Subcutaneous abdominal adipose tissue (tissue), 5 donors: ENCODE data around the gene COL6A5.

Experiments used
- H3K27ac ChIP-seq: one replicate; pipeline ENCODE4 v1.7.0; 2013; ENCODE audit warnings: low read depth, mild to moderate bottlenecking, inconsistent platforms, low read length, moderate library complexity
- H3K27me3 ChIP-seq, 5 donors: one replicate each; pipeline ENCODE4 v1.7.0; 2013; ENCODE audit warnings: low read length in 5 of 5, inconsistent platforms in 1 of 5; ENCODE audit not compliant: control insufficient read depth in 5 of 5, insufficient read depth in 4 of 5
- H3K36me3 ChIP-seq, 5 donors: one replicate each; pipeline ENCODE4 v1.7.0; 2013; ENCODE audit warnings: low read length in 5 of 5; ENCODE audit not compliant: control insufficient read depth in 5 of 5, insufficient read depth in 5 of 5
- H3K4me1 ChIP-seq, 5 donors: one replicate each; pipeline ENCODE4 v1.7.0; 2013; ENCODE audit warnings: low read length in 5 of 5, mild to moderate bottlenecking in 3 of 5, moderate library complexity in 1 of 5; ENCODE audit not compliant: control insufficient read depth in 5 of 5, insufficient read depth in 5 of 5
- H3K4me3 ChIP-seq, 5 donors: one replicate each; pipeline ENCODE4 v1.7.0; 2013; ENCODE audit warnings: low read length in 5 of 5, low read depth in 1 of 5
- H3K9ac ChIP-seq, 5 donors: one replicate each; pipeline ENCODE4 v1.7.0; 2013; ENCODE audit warnings: low read length in 5 of 5, mild to moderate bottlenecking in 4 of 5, moderate library complexity in 3 of 5
- H3K9me3 ChIP-seq, 5 donors: one replicate each; pipeline ENCODE4 v1.7.0; 2013; ENCODE audit warnings: low read length in 5 of 5; ENCODE audit not compliant: control insufficient read depth in 5 of 5
- donor health status: healthy.
- donor health status: healthy.
- donor health status: healthy.
- donor health status: healthy.
- donor health status: healthy.

The COL6A5 gene

DNA sequence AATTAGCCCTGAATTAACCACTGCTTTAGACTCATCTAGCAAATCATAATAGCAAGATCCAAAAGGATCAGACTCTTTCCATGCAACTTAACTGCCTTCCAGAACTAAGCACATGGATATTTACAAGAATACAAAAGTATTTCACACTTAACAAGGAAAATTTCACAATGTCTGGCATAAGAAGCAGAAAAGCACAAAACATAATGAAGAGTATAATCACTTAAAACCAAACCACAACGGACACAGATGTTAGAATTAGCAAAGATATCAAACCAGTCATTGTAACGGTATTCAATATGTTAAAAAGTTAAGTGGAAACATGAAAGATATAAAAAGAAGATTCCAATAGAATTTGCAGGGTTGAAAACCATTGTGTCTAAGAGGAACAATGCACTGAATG, 120.0 kb downstream of the COL6A5 start:
- H3K27ac ChIP-seq, result no peak overlapping the region
- no peaks in the 10 kb centered on the region for H3K9me3 ChIP-seq
- no peaks in the 10 kb centered on the region for H3K27me3 ChIP-seq
- peaks cover 0 to 10% (median 2%) of the 10 kb centered on the region in 5 donors for H3K4me1 ChIP-seq
- H3K36me3 ChIP-seq, result no peaks in the 10 kb centered on the region
- no peak overlapping the region for H3K4me3 ChIP-seq
- no peak overlapping the region for H3K9ac ChIP-seq

DNA sequence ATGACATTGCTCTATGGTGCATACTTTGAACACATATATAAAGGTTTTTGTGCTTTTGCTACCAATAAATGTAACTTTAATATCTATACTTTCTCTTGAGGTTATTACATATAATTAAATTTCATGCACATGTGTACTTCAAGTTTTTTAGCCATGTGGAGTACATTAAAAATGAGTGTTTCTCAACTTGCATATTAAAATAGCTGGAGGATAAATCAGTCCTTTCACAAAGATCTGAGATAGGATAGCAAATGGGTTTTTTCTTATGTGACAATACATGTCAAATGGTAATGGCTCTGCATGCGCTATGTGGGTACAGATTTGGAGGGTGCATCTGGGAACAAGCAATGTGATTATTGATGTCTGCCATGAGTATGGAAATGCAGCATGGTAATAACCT, 122.8 kb downstream of the COL6A5 start:
- Histone ChIP-seq H3K4me3 (no peak overlapping the region), H3K27me3 (no peaks in the 10 kb centered on the region), H3K36me3 (no peaks in the 10 kb centered on the region), H3K4me1 (peaks cover 0 to 10% (median 2%) of the 10 kb centered on the region in 5 donors), H3K9ac (no peak overlapping the region), H3K27ac (no peak overlapping the region), H3K9me3 (no peaks in the 10 kb centered on the region)

DNA sequence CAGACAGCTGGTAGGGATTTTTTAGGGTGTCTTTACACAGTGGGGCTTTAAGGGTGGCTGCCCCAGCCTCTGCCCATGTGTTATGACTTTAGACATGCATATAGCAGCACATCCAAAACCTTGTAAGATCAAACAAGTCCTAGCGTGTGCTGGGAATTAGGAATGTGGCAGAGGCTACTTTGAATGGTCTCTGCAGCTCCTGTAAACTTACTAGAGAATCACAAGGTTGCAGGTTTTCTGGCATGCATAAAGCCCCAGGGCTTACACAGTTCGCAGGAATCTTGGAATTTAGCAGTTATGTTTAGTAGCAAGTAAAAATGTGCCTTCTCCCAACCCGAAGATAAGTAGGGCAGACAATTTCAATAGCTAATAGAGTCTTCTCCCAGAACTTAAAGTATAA, 124.7 kb downstream of the COL6A5 start:
- Histone ChIP-seq H3K9me3 (no peaks in the 10 kb centered on the region), H3K36me3 (no peaks in the 10 kb centered on the region), H3K4me3 (no peak overlapping the region), H3K27ac (no peak overlapping the region), H3K9ac (no peak overlapping the region), H3K27me3 (no peaks in the 10 kb centered on the region), H3K4me1 (peaks cover 0 to 10% (median 2%) of the 10 kb centered on the region in 5 donors)

DNA sequence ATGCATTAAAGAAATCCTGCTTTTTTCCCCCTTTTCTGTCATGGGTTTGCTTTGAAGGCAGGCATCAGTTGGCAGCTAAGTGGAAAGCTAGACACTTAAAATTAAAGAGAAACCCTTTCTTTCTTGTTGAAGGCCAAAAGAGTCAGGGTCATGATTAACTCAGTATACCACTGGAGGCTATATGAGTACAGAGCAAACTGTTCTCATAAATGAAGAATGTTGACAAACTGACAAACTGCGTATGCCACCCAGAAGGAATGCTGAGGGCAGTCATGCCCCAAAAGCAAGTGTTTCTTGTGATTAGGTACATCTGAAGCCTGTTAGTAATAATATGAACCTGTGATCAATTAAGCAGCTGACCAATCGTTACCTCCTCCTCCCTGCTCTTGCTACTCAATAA, 127.9 kb downstream of the COL6A5 start:
- H3K9ac ChIP-seq, result no peak overlapping the region

DNA sequence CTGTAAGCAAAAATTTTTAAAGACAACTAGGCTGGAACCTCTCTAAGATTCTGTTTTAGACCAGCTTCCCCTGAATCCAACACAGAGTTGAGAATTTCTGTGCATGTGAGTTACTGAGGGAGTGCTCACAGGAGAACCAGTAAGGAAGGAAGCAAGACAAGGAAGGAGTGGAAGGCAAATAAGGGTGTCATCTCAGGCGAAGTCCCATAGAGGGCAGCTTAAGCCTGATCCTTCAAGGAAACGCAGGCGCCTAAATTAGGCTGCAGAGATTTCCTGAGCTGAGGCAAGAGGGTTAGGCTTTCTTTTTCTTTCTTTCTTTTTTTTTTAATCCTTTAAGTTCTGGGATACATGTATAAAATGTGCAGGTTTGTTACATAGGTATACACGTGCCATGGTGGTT, 135.3 kb downstream of the COL6A5 start:
- H3K27me3 ChIP-seq, result no peaks in the 10 kb centered on the region
- no peaks in the 10 kb centered on the region for H3K4me1 ChIP-seq
- no peaks in the 10 kb centered on the region for H3K36me3 ChIP-seq
- H3K4me3 ChIP-seq, result no peak overlapping the region
- H3K9me3 ChIP-seq, result no peaks in the 10 kb centered on the region
- no peak overlapping the region for H3K9ac ChIP-seq
- H3K27ac ChIP-seq, result no peak overlapping the region

More for the DNA sequence above, 127.9 kb downstream of the COL6A5 start:
- Histone ChIP-seq H3K4me1 (peaks cover 0 to 10% (median 2%) of the 10 kb centered on the region in 5 donors), H3K4me3 (no peak overlapping the region), H3K27me3 (no peaks in the 10 kb centered on the region), H3K36me3 (no peaks in the 10 kb centered on the region), H3K27ac (no peak overlapping the region), H3K9me3 (peaks cover 0 to 4% (median 0%) of the 10 kb centered on the region in 5 donors)

DNA sequence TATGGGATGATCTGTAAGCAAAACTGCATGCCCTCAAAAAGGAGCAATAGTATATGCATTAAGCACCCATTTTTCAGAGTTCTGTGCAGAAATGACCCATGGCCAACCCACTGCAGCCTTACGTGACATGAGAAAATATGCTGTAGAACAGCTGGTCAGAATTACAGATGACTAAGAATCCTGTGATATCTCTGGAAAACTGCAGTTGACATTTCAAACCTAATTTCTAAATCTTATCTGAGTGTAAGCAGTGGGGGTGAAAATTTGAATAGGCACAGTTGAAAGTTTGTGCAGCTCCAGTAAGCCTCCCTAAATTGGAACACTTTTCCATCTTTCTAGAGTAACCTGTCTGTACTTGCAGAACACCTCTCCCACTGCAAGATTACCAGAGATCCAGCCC, 142.8 kb downstream of the COL6A5 start:
- H3K27me3 ChIP-seq, result no peaks in the 10 kb centered on the region
- no peak overlapping the region for H3K4me3 ChIP-seq

DNA sequence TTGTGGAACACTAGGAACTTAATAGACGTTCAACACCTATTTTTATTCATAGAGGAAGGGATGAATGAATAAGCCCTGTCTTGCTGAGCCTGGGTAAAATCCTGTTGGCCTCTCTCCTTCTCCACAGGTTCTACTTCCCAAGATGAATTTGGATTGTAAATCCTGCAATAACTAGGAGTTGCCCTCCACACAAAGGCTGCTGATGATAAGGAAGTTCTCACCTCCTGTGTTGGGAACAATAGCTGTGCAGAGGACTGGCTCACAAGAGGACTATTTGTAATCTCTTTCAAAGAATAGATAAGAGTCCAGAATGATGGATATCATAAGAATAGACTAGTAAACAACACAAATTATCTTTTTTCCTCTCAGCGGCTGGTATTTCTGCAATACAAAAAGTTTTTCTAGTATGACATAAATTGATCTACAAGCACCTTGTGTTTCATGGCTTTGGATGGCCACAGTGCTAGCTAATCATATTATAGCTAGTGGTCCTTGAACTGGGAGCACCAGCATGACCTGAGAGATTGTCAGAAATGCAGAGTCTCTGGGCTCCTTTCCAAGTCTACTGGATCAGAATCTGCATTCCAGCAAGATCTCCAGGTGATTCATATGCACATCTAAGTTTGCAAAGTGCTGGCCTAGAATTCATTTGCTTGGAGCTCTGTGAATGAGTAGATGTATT, 143.4 kb downstream of the COL6A5 start:
- Histone ChIP-seq H3K36me3 (no peaks in the 10 kb centered on the region), H3K9me3 (no peaks in the 10 kb centered on the region), H3K27me3 (no peaks in the 10 kb centered on the region), H3K9ac (no peak overlapping the region), H3K27ac (peak overlapping the region; percentile 8), H3K4me3 (no peak overlapping the region), H3K4me1 (peaks cover 0 to 2% (median 0%) of the 10 kb centered on the region in 5 donors)

More for the DNA sequence above, 142.8 kb downstream of the COL6A5 start:
- H3K36me3 ChIP-seq, result no peaks in the 10 kb centered on the region
- peak overlapping the region; percentile 8 for H3K27ac ChIP-seq
- peaks cover 0 to 2% (median 0%) of the 10 kb centered on the region in 5 donors for H3K4me1 ChIP-seq
- H3K9ac ChIP-seq, result no peak overlapping the region
- H3K9me3 ChIP-seq, result no peaks in the 10 kb centered on the region

DNA sequence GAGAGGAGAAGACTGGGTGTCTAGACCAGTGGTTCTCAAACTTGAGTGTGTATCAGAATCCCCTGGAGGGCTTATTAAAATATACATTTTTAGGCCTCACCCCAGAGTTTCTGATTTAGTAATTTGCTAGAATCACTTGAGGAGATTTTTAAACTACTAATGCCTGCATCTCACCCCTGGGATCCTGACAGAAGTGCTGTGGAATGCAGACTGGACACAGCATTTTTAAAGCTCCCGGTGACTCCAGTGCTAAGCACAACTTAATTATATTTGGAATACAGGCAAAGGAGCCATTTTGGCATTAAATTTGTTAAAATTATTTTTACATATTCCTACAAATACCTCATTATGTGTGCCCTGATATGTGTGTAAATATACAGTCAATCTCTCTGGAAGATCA, 144.8 kb downstream of the COL6A5 start:
- Histone ChIP-seq H3K4me3 (no peak overlapping the region), H3K36me3 (no peaks in the 10 kb centered on the region), H3K27ac (no peak overlapping the region), H3K9ac (no peak overlapping the region), H3K4me1 (peaks cover 0 to 2% (median 0%) of the 10 kb centered on the region in 5 donors), H3K27me3 (no peaks in the 10 kb centered on the region), H3K9me3 (no peaks in the 10 kb centered on the region)

DNA sequence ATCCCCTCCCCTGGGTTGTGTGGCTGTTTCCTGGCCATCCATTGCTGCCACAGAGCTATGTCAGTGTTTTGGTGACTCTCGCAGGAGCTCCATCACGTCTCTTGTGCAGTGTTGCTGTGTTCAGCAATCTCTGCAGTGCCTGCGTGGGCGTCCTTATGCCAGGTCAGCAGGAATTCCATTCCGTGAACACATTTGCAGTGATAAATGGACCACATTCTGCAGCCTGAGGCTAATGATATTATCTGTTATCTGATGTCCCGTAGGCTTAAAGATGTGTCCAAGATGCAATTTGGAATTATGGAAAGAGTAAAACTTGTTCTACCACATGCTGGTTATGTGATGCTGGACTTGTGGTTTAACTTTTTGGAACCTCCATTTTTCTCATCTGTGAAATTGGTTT, 146.0 kb downstream of the COL6A5 start:
- Histone ChIP-seq H3K9me3 (no peaks in the 10 kb centered on the region), H3K27me3 (no peaks in the 10 kb centered on the region), H3K4me3 (no peak overlapping the region), H3K27ac (no peak overlapping the region), H3K4me1 (peaks cover 0 to 2% (median 0%) of the 10 kb centered on the region in 5 donors), H3K9ac (no peak overlapping the region), H3K36me3 (no peaks in the 10 kb centered on the region)

DNA sequence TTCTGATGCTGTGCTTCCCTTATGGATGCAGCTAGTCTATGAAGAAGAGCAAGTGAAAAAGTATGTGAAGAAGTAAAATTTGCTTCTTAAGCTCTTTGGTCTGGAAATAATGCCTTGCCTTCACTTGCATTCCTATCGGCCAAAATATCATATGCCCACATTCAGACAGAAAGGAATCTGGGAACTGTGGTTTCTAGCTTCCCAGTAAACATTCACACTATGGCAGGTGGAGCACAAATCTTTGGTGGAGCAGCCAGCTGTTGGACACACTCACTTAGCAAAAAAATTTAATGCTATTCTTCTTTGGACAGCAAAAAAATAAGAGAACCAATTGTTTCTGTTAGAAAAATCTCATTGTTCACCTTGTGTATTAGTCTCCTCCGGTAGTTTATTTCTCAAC, 159.2 kb downstream of the COL6A5 start:
- Histone ChIP-seq H3K9ac (no peak overlapping the region), H3K27ac (no peak overlapping the region), H3K4me3 (no peak overlapping the region), H3K4me1 (peaks cover 0 to 8% (median 6%) of the 10 kb centered on the region in 5 donors), H3K27me3 (no peaks in the 10 kb centered on the region), H3K36me3 (no peaks in the 10 kb centered on the region), H3K9me3 (no peaks in the 10 kb centered on the region)
